Stomach smooth muscle (tissue), 2 donors: ENCODE data around the gene FCRL4.

Experiments
- H3K27ac ChIP-seq: one replicate; pipeline ENCODE4 v1.7.0; 2013; ENCODE audit warnings: mild to moderate bottlenecking, low read length, inconsistent platforms
- H3K27me3 ChIP-seq, 2 donors: one replicate each; pipeline ENCODE4 v1.7.0; 2013; ENCODE audit warnings: low read length in 2 of 2; ENCODE audit not compliant: insufficient read depth in 2 of 2, control insufficient read depth in 1 of 2
- H3K36me3 ChIP-seq, 2 donors: one replicate each; pipeline ENCODE4 v1.7.0; 2013; ENCODE audit warnings: low read length in 2 of 2; ENCODE audit not compliant: control insufficient read depth in 2 of 2, insufficient read depth in 2 of 2
- H3K4me1 ChIP-seq: one replicate; pipeline ENCODE4 v1.7.0; 2013; ENCODE audit warnings: low read length; ENCODE audit not compliant: control insufficient read depth, insufficient read depth
- H3K4me3 ChIP-seq, 2 donors: one replicate each; pipeline ENCODE4 v1.7.0; 2013; ENCODE audit warnings: low read length in 2 of 2
- H3K9ac ChIP-seq, 2 donors: one replicate each; pipeline ENCODE4 v1.7.0; 2013; ENCODE audit warnings: low read length in 2 of 2, mild to moderate bottlenecking in 1 of 2
- H3K9me3 ChIP-seq, 2 donors: one replicate each; pipeline ENCODE4 v1.7.0; 2013; ENCODE audit warnings: low read length in 2 of 2; ENCODE audit not compliant: control insufficient read depth in 2 of 2
- donor health status: healthy.
- donor health status: Pancreatic carcinoma.

The FCRL4 gene

GRCh38 chr1:157597959-157598667 is at the start of gene FCRL4:
FCRL4 (minus strand) TSS chr1:157598085; CDS start chr1:157597944, 141 bp downstream.
- no peak within 1 kb of the TSS for H3K4me3 ChIP-seq
- H3K9me3 ChIP-seq, result no peaks in the 10 kb centered on the region
- no peak within 1 kb of the TSS for H3K27ac ChIP-seq
- no peaks in the 10 kb centered on the region for H3K36me3 ChIP-seq
- H3K9ac ChIP-seq, result no peak within 1 kb of the TSS
- H3K27me3 ChIP-seq, result no peaks in the 10 kb centered on the region
- H3K4me1 ChIP-seq, result no peaks in the 10 kb centered on the region

GRCh38 chr1:157646144-157646543 is 48.3 kb upstream of the FCRL4 start:
- Histone ChIP-seq H3K4me3 (no peak overlapping the region), H3K36me3 (no peaks in the 10 kb centered on the region), H3K27me3 (peaks cover 0 to under 1% of the 10 kb centered on the region in 2 donors), H3K9me3 (no peaks in the 10 kb centered on the region), H3K4me1 (no peaks in the 10 kb centered on the region), H3K9ac (no peak overlapping the region), H3K27ac (no peak overlapping the region)

GRCh38 chr1:157641177-157641576 is 43.3 kb upstream of the FCRL4 start:
- H3K36me3 ChIP-seq, result no peaks in the 10 kb centered on the region
- H3K4me1 ChIP-seq, result no peaks in the 10 kb centered on the region
- no peak overlapping the region for H3K9ac ChIP-seq
- H3K27ac ChIP-seq, result no peak overlapping the region
- no peak overlapping the region for H3K4me3 ChIP-seq
- H3K9me3 ChIP-seq, result no peaks in the 10 kb centered on the region
- H3K27me3 ChIP-seq, result peaks cover 0 to 2% of the 10 kb centered on the region in 2 donors

DNA sequence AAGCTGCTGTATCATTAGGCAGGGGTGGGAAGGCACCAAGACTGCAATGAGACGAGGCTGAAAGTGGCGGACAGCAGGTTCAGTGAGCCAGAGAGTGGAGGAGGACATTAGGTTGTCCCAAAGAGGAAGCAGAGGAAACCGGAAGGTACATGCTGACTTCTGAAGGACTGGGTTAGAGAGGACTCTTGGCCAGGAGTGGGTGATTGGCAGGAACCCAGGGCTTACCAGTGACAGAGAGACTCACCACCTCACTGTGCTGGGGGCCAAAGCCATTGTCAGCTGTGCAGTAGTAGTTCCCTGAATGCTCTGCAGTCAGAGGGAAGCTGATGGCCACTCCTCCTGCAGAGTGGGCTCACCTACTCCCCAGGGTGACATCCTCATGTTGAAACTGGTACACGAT is 41.9 kb upstream of the FCRL4 start:
- no peaks in the 10 kb centered on the region for H3K36me3 ChIP-seq
- H3K9ac ChIP-seq, result no peak overlapping the region
- peaks cover 0 to 2% of the 10 kb centered on the region in 2 donors for H3K27me3 ChIP-seq
- H3K4me1 ChIP-seq, result no peaks in the 10 kb centered on the region
- no peaks in the 10 kb centered on the region for H3K9me3 ChIP-seq
- H3K4me3 ChIP-seq, result no peak overlapping the region
- no peak overlapping the region for H3K27ac ChIP-seq

GRCh38 chr1:157628773-157629172 is 30.9 kb upstream of the FCRL4 start:
- no peak overlapping the region for H3K4me3 ChIP-seq
- H3K27me3 ChIP-seq, result no peaks in the 10 kb centered on the region
- H3K9me3 ChIP-seq, result no peaks in the 10 kb centered on the region
- no peak overlapping the region for H3K9ac ChIP-seq
- no peak overlapping the region for H3K27ac ChIP-seq
- no peaks in the 10 kb centered on the region for H3K36me3 ChIP-seq
- no peaks in the 10 kb centered on the region for H3K4me1 ChIP-seq

GRCh38 chr1:157626099-157626498 is 28.2 kb upstream of the FCRL4 start:
- Histone ChIP-seq H3K4me3 (no peak overlapping the region), H3K9me3 (no peaks in the 10 kb centered on the region), H3K27ac (no peak overlapping the region), H3K4me1 (no peaks in the 10 kb centered on the region), H3K27me3 (no peaks in the 10 kb centered on the region), H3K36me3 (no peaks in the 10 kb centered on the region), H3K9ac (no peak overlapping the region)

- Histone ChIP-seq H3K9me3 (no peaks in the 10 kb centered on the region), H3K27ac (no peak overlapping the region), H3K9ac (no peak overlapping the region), H3K36me3 (no peaks in the 10 kb centered on the region), H3K4me1 (no peaks in the 10 kb centered on the region), H3K4me3 (no peak overlapping the region), H3K27me3 (no peaks in the 10 kb centered on the region)
Observed at GRCh38 chr1:157624471-157624870, 26.6 kb upstream of the FCRL4 start.

GRCh38 chr1:157622471-157622870 is 24.6 kb upstream of the FCRL4 start:
- H3K27me3 ChIP-seq, result no peaks in the 10 kb centered on the region
- no peak overlapping the region for H3K4me3 ChIP-seq
- no peaks in the 10 kb centered on the region for H3K36me3 ChIP-seq
- H3K9ac ChIP-seq, result no peak overlapping the region
- H3K4me1 ChIP-seq, result no peaks in the 10 kb centered on the region
- no peak overlapping the region for H3K27ac ChIP-seq
- no peaks in the 10 kb centered on the region for H3K9me3 ChIP-seq

- no peaks in the 10 kb centered on the region for H3K4me1 ChIP-seq
- H3K9me3 ChIP-seq, result no peaks in the 10 kb centered on the region
- H3K9ac ChIP-seq, result no peak overlapping the region
- H3K36me3 ChIP-seq, result no peaks in the 10 kb centered on the region
- no peak overlapping the region for H3K4me3 ChIP-seq
- no peak overlapping the region for H3K27ac ChIP-seq
- H3K27me3 ChIP-seq, result no peaks in the 10 kb centered on the region
Observed at GRCh38 chr1:157618190-157618589, 20.3 kb upstream of the FCRL4 start.

GRCh38 chr1:157600236-157600635 is 2.4 kb upstream of the FCRL4 start:
- Histone ChIP-seq H3K4me3 (no peak overlapping the region), H3K9ac (no peak overlapping the region), H3K36me3 (no peaks in the 10 kb centered on the region), H3K27ac (no peak overlapping the region), H3K27me3 (no peaks in the 10 kb centered on the region), H3K9me3 (no peaks in the 10 kb centered on the region), H3K4me1 (no peaks in the 10 kb centered on the region)

- Histone ChIP-seq H3K4me1 (no peaks in the 10 kb centered on the region), H3K9ac (no peak overlapping the region), H3K27me3 (no peaks in the 10 kb centered on the region), H3K27ac (no peak overlapping the region), H3K9me3 (no peaks in the 10 kb centered on the region), H3K36me3 (no peaks in the 10 kb centered on the region), H3K4me3 (no peak overlapping the region)
Observed at GRCh38 chr1:157596384-157596783, 1.5 kb downstream of the FCRL4 start.
